Muscle layer of colon (tissue), 2 donors: ENCODE data around the gene LRRK1.

ENCODE experiments used
- H3K27ac ChIP-seq: one replicate; pipeline ENCODE4 v1.7.0; 2013; ENCODE audit warnings: low read depth, mild to moderate bottlenecking, low read length, moderate library complexity
- H3K27me3 ChIP-seq, 2 donors: one replicate each; pipeline ENCODE4 v1.7.0; 2013; ENCODE audit warnings: low read length in 2 of 2, mild to moderate bottlenecking in 2 of 2; ENCODE audit not compliant: insufficient read depth in 2 of 2, control insufficient read depth in 1 of 2
- H3K36me3 ChIP-seq: one replicate; pipeline ENCODE4 v1.7.0; 2013; ENCODE audit warnings: mild to moderate bottlenecking, low read length; ENCODE audit not compliant: insufficient read depth
- H3K4me1 ChIP-seq: one replicate; pipeline ENCODE4 v1.7.0; 2013; ENCODE audit warnings: mild to moderate bottlenecking, low read length; ENCODE audit not compliant: insufficient read depth
- H3K4me3 ChIP-seq, 2 donors: one replicate each; pipeline ENCODE4 v1.7.0; 2013; ENCODE audit warnings: low read length in 2 of 2, low read depth in 1 of 2, mild to moderate bottlenecking in 1 of 2, moderate library complexity in 1 of 2
- H3K9ac ChIP-seq: one replicate; pipeline ENCODE4 v1.7.0; 2013; ENCODE audit warnings: low read length
- H3K9me3 ChIP-seq: one replicate; pipeline ENCODE4 v1.7.0; 2013; ENCODE audit warnings: mild to moderate bottlenecking, low read length
- donor health status: abdominal sarcoma.
- donor health status: Adenocarcinoma of cecum.

Gene LRRK1

DNA sequence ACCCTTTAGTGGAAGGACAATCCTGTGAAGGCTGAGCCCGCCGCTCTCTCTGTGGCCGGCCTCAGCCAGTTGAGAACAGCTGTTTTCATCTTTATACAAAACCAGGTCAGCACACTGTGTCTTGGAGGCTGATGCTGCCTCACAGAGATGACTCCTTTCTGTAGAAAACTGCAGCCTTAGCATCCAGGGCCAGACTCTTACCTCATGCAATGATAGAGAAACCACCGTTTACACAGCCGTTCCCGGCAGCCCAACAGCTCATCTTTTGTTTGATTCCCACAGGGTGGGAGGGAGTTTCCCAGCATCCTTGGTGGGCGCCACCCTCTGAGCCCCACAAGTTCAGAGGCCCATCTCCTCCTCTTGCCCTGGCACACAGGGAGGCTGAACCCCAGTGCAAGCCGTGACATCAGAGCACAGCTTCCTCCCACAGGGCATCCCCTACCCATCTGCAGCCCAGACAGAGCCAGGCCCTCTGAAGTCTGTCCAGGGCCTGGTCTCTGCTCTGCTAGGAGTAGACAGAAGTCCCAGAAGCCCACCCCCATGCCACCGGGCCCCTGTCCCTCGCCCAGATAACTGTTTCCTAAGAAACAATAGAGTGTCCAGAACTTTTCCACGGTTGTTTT is 105.0 kb downstream of the LRRK1 start:
- no peak overlapping the region for H3K4me3 ChIP-seq
- H3K27ac ChIP-seq = no peak overlapping the region
- H3K4me1 ChIP-seq = peaks cover 10% of the 10 kb centered on the region
- no peak overlapping the region for H3K9ac ChIP-seq
- H3K27me3 ChIP-seq = no peaks in the 10 kb centered on the region
- peaks cover 14% of the 10 kb centered on the region for H3K36me3 ChIP-seq
- H3K9me3 ChIP-seq = no peaks in the 10 kb centered on the region

DNA sequence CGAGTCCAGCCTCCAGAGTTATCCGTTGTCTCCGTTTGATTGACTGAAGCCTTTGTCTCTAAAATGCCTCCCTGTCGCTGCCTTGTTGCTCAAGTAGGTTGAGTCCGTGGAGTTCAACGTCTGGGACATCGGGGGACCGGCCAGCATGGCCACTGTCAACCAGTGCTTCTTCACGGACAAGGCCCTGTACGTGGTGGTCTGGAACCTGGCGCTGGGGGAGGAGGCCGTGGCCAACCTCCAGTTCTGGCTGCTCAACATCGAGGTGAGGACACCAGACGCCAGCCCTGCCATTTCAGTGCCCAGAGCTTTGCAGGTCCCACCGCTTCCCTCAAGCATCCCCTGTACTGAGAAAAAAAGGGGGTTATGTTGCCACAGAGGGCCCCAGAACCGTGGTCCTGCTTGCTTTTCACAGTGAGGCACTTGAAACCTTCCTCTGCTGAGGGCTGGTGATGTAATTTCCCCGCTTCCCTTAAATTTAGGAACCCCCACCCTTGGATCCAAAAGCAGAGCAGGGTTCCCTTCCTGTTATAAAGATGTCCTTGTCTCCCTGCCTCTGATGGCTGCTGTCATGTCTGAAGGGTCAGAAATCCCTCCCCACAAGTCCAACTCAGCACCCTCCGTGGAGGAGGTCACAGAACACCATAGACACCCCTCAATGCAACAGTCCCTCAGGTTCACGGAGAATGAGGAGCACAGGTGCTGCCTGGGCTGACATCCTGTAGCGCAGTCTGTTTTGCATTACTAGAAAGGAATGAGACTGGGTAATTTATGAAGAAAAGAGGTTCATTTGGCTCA is 105.7 kb downstream of the LRRK1 start:
- Histone ChIP-seq H3K4me3 (no peak overlapping the region), H3K9ac (no peak overlapping the region), H3K27ac (no peak overlapping the region), H3K36me3 (peaks cover 16% of the 10 kb centered on the region), H3K9me3 (no peaks in the 10 kb centered on the region), H3K4me1 (peaks cover 10% of the 10 kb centered on the region), H3K27me3 (no peaks in the 10 kb centered on the region)

DNA sequence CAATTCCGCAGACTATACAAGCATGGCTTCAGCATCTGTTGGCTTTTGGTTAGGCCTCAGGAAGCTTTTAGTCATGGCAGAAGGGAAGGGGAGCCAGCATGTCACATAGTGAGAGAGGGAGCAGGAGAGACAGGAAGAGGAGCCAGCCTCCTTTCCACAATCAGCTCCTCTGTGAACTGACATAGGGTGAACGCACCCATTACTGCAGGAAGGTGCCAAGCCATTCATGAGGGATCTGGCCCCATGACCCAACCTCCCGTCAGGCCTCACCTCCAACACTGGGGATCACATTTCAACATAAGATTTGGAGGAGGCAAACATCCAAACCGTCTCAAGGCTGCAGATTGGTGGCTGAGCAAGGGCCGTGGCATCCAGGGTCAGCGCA is 106.3 kb downstream of the LRRK1 start:
- Histone ChIP-seq H3K27me3 (no peaks in the 10 kb centered on the region), H3K9ac (no peak overlapping the region), H3K9me3 (no peaks in the 10 kb centered on the region), H3K27ac (no peak overlapping the region), H3K36me3 (peaks cover 16% of the 10 kb centered on the region), H3K4me1 (peaks cover 10% of the 10 kb centered on the region), H3K4me3 (no peak overlapping the region)

DNA sequence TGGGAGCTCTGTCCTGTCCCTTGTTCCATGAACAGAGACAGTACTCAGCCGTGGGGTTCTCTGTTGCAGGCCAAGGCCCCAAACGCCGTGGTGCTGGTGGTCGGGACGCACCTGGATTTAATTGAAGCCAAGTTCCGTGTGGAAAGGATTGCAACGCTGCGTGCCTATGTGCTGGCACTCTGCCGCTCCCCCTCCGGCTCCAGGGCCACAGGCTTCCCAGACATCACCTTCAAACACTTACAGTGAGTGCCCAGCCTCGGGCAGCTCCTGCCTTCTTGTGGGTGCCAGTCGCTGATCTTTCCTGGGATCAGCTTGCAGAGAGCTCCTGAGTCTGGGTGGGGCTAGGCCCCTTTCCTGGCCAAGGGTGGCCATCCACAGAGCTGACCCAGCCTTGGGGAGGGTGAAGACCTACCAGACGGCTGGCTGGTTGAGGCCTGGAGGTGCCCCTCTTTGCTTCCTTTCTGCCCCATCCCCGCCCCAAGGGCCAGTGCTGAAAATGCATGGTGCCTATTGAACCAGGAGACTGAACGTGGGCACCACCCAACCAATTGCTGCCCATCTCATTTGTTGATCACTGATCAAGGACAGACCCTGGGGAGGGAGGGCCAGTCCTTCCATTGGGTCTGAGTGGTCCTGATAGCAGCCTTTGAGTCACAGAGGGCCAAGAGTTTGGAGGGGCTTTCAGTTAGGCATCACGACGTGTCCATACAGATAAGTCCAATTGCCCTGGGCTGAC is 106.9 kb downstream of the LRRK1 start:
- H3K36me3 ChIP-seq = peaks cover 16% of the 10 kb centered on the region
- H3K27ac ChIP-seq = no peak overlapping the region
- no peaks in the 10 kb centered on the region for H3K9me3 ChIP-seq
- H3K9ac ChIP-seq = no peak overlapping the region
- H3K4me3 ChIP-seq = no peak overlapping the region
- peaks cover 10% of the 10 kb centered on the region for H3K4me1 ChIP-seq
- no peaks in the 10 kb centered on the region for H3K27me3 ChIP-seq

DNA sequence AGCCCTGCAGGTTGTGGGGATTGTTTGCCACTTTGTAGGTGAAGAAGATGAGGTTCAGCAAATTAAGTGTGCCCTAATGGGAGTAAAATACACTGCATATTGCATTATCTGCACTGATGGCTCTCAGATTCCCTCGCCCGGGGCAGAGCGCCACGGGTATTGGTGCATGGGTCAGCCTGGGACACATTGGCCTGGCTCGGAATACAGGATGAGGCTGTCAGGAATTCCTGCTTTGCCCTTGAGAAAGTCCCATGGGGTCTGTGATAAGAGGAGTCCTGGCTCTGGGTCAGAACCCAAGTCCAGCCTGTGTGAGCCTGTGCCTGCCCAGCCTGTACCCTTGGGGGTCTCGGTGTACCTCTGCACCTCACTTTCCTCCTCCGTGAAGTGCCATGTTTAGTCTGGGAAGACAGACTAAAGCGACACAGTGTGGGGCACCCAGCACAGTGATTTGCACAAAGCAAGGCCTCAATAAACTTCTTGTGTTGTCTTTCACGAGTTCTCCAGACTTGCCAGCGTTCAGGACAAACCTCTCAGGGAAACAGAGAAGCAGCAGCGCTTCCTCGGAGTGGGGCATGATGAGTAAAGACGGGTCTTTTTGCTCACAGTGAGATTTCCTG is 107.6 kb downstream of the LRRK1 start:
- Histone ChIP-seq H3K27me3 (no peaks in the 10 kb centered on the region), H3K36me3 (peaks cover 16% of the 10 kb centered on the region), H3K9ac (no peak overlapping the region), H3K9me3 (no peaks in the 10 kb centered on the region), H3K4me3 (no peak overlapping the region), H3K4me1 (peaks cover 10% of the 10 kb centered on the region), H3K27ac (no peak overlapping the region)

DNA sequence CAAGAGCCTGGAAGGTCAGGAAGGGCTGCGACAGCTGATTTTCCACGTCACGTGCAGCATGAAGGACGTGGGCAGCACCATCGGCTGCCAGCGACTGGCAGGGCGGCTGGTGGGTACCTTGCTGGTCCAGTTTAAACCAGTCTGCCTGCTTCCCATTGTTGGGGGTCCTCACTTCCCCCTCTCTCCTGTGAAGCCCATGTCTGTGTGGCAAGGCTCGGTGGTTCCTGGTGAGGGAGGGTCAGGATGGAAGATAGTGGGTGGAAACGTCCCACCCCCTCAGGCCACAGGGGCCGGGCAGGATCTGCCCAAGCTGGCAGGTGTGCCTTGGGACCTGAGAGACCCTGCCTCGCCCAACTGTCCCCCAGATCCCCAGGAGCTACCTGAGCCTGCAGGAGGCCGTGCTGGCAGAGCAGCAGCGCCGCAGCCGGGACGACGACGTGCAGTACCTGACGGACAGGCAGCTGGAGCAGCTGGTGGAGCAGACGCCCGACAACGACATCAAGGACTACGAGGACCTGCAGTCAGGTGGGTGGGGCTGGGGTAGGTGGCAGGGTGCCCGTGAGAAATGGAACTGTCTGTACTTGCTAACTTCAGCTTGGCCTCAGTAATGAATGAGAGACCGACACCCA is 108.2 kb downstream of the LRRK1 start:
- Histone ChIP-seq H3K27ac (no peak overlapping the region), H3K27me3 (no peaks in the 10 kb centered on the region), H3K4me1 (peaks cover 10% of the 10 kb centered on the region), H3K4me3 (no peak overlapping the region), H3K9ac (no peak overlapping the region), H3K9me3 (no peaks in the 10 kb centered on the region), H3K36me3 (peaks cover 16% of the 10 kb centered on the region)

DNA sequence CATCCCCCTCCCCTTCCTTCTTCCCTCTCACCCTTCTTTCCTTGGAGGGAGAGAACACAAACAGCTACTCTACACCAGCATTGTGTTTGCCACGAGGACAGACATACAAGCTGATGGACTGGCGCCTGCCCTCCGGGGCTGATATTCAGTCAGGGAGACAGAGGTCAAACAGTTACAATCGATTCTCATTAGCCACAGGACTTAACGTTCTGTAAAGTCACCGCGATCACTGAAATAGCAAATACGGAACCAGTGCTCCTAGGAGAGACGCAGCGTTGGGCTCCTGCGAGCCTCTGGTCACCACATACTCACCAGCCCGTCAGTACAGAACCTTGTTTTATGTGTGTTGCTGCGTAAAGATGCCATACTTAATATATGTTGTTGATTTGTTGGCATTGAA is 108.8 kb downstream of the LRRK1 start:
- Histone ChIP-seq H3K4me3 (no peak overlapping the region), H3K27ac (no peak overlapping the region), H3K4me1 (peaks cover 8% of the 10 kb centered on the region), H3K9me3 (no peaks in the 10 kb centered on the region), H3K9ac (no peak overlapping the region), H3K27me3 (no peaks in the 10 kb centered on the region), H3K36me3 (peaks cover 21% of the 10 kb centered on the region)

DNA sequence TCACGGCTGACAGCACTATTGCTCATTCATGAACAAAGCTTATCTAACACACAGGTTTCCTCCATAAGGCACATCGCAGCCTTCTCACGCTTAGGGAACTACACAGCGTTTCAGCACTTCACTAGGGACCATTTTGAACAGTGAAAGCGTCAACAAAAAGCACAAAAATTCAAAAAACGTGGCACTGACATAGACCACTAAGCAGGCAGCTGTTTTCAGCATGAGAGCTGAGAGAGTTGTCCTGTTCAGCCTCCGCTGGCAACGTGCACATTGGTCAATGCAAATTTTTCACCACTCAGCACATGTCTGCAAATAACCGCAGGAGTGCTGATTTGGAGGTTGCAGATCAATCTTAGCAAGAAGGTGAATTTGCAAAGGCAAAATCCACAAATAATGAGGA is 109.2 kb downstream of the LRRK1 start:
- no peak overlapping the region for H3K4me3 ChIP-seq
- H3K27me3 ChIP-seq = no peaks in the 10 kb centered on the region
- H3K9me3 ChIP-seq = no peaks in the 10 kb centered on the region
- H3K36me3 ChIP-seq = peaks cover 23% of the 10 kb centered on the region
- peaks cover 4% of the 10 kb centered on the region for H3K4me1 ChIP-seq
- no peak overlapping the region for H3K9ac ChIP-seq
- H3K27ac ChIP-seq = no peak overlapping the region

DNA sequence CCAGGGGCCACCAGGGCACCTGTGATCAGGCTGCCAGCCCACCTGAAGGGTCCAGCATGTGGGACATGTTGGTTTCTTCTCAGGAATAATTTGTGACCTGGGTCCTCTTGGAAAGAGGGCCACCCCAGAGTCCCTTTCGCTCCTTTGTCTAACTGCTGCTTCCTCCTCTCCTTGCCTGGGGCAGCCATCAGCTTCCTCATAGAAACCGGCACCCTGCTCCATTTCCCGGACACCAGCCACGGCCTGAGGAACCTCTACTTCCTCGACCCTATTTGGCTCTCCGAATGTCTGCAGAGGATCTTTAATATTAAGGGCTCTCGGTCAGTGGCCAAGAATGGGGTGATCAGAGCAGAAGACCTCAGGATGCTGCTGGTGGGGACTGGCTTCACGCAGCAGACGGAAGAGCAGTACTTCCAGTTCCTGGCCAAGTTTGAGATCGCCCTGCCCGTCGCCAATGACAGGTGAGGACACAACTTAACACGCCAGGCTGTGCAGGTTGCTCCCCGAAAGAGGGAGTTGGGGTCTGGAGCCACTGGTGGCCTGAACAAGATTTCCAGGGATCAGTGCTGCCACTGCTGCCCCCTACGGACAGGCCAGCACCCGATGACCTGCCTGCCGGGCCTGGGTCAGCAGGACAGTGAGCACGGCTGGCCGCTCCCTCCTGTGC is 109.7 kb downstream of the LRRK1 start:
- Histone ChIP-seq H3K27me3 (no peaks in the 10 kb centered on the region), H3K9me3 (no peaks in the 10 kb centered on the region), H3K9ac (no peak overlapping the region), H3K4me3 (no peak overlapping the region), H3K27ac (no peak overlapping the region), H3K36me3 (peaks cover 23% of the 10 kb centered on the region), H3K4me1 (no peaks in the 10 kb centered on the region)

DNA sequence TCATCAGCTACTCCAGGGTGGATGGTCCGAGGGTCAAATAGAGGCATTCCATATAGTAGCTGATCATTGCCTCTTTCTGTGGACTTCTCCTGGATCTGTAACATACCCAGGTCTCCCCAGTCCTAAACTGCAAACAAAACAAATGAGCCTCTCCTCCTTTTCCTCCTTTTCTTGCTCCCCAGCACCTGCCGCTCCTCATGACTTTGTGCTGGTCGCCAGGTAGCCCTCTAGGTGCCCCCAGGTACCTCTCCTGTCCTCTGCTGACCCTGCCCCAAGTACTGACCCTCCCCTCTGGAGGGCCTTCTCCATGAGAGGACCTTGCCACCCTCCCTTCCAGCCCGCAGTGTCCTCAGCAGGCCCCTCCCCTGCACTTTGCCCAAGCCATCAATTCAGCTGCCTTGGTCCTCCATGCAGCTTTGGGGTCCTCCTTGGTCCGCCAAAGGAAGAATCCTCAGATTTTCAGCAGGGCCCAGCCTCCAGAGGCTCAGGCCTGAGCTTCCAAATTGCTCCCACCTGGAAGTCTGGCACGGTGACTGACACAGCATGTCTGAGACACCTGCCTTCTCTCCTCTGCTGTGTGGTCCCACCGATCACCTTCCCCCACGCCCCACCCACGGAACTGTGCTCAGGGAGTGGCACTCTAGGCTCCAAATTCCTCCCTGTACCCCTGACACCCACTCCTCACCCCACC is 111.0 kb downstream of the LRRK1 start:
- no peak overlapping the region for H3K9ac ChIP-seq
- H3K4me1 ChIP-seq = no peaks in the 10 kb centered on the region
- peaks cover 23% of the 10 kb centered on the region for H3K36me3 ChIP-seq
- H3K27me3 ChIP-seq = no peaks in the 10 kb centered on the region
- no peak overlapping the region for H3K27ac ChIP-seq
- H3K9me3 ChIP-seq = no peaks in the 10 kb centered on the region
- H3K4me3 ChIP-seq = no peak overlapping the region
